GM23248 (cell line): Measurements from ENCODE around the gene NRCAM. TPM values are rescaled to one million over a fixed set of nuclear protein-coding genes. Genes with fewer than 3 reads are reported as not detected.

ENCODE experiments used
- DNase-seq: peaks from one replicate; pipeline ENCODE4 v3.0.0-alpha.2; 2015
- H2AFZ ChIP-seq: fragments of 200-600 bp; sonication (generic); 2 replicates; pipeline ENCODE4 v1.6.1; 2016; ENCODE audit warnings: antibody characterized with exemption
- H3F3A ChIP-seq: fragments of 200-600 bp; sonication (generic); 2 replicates; pipeline ENCODE4 v1.6.1; 2016; ENCODE audit warnings: mild to moderate bottlenecking, antibody characterized with exemption, mixed run types; ENCODE audit not compliant: insufficient read depth
- H3K27ac ChIP-seq: fragments of 200-600 bp; sonication (generic); 2 replicates; pipeline ENCODE4 v1.5.1; 2016; ENCODE audit warnings: mild to moderate bottlenecking
- H3K27me3 ChIP-seq: fragments of 200-600 bp; sonication (generic); replicated peaks from 2 replicates; pipeline ENCODE4 v1.6.1; 2016; ENCODE audit warnings: mild to moderate bottlenecking; ENCODE audit not compliant: insufficient read depth
- H3K36me3 ChIP-seq: fragments of 200-600 bp; sonication (generic); 2 replicates; pipeline ENCODE4 v1.6.1; 2016; ENCODE audit warnings: low read depth, mild to moderate bottlenecking
- H3K4me1 ChIP-seq: fragments of 200-600 bp; sonication (generic); 2 replicates; pipeline ENCODE4 v1.6.1; 2016; ENCODE audit warnings: mild to moderate bottlenecking; ENCODE audit not compliant: insufficient read depth
- H3K4me2 ChIP-seq: fragments of 200-600 bp; sonication (generic); one replicate; pipeline ENCODE4 v1.6.1; 2016; ENCODE audit warnings: mild to moderate bottlenecking; ENCODE audit not compliant: unreplicated experiment
- H3K4me3 ChIP-seq: fragments of 200-600 bp; sonication (generic); 2 replicates; pipeline ENCODE4 v1.5.1; 2016; ENCODE audit warnings: mild to moderate bottlenecking
- H3K79me2 ChIP-seq: fragments of 200-600 bp; sonication (generic); 2 replicates; pipeline ENCODE4 v1.6.1; 2016; ENCODE audit warnings: mild to moderate bottlenecking; ENCODE audit not compliant: insufficient read depth
- H3K9ac ChIP-seq: fragments of 200-600 bp; sonication (generic); 2 replicates; pipeline ENCODE4 v1.6.1; 2016; ENCODE audit warnings: mild to moderate bottlenecking
- H3K9me2 ChIP-seq: fragments of 200-600 bp; sonication (generic); 2 replicates; pipeline ENCODE4 v1.6.1; 2016; ENCODE audit warnings: mixed run types, mild to moderate bottlenecking, moderate library complexity; ENCODE audit not compliant: insufficient read depth
- H3K9me3 ChIP-seq: fragments of 200-600 bp; sonication (generic); one replicate; pipeline ENCODE4 v1.6.1; 2017; ENCODE audit warnings: low read depth
- H4K20me1 ChIP-seq: fragments of 200-600 bp; sonication (generic); 2 replicates; pipeline ENCODE4 v1.6.0; 2016; ENCODE audit not compliant: insufficient read depth
- EZH2 ChIP-seq: fragments of 200-600 bp; sonication (generic); IDR thresholded peaks from 2 replicates; pipeline ENCODE4 v1.6.1; 2018; ENCODE audit warnings: antibody characterized with exemption, mild to moderate bottlenecking; ENCODE audit not compliant: insufficient read depth, poor library complexity, severe bottlenecking
- EZH2phosphoT487 ChIP-seq: fragments of 200-600 bp; sonication (generic); IDR thresholded peaks from 2 replicates; pipeline ENCODE4 v1.6.1; 2018; ENCODE audit warnings: antibody characterized with exemption, moderate library complexity, mild to moderate bottlenecking, low read depth; ENCODE audit not compliant: insufficient read depth
- WGBS, 2 experiments: methylation state at CpG; one replicate each; pipeline ENCODE4 v1.1.6; 2015 to 2017; ENCODE audit warnings: low lambda C conversion rate in 2 of 2, low coverage in 1 of 2; ENCODE audit errors: missing lambda C conversion rate in 2 of 2; 5-methylcytosine and 5-hydroxymethylcytosine counted together
- in situ Hi-C: fragments of 300-500 bp; cut with MboI; formaldehyde crosslinking; loops from 2 replicates; pipeline ENCODE4 v1.15.0; 2020
- polyA plus RNA-seq: library from polyadenylated mRNA; unstranded; fragments of >200 nt; fragmentation: Nextera tagmentation; extraction: Ambion mirVana; gene quantifications from 2 replicates; pipeline ENCODE4 v1.2.1, GENCODE V29; 2016
- total RNA-seq: library from RNA; depleted of rRNA; stranded (reverse); fragments of >200 nt; shearing (Covaris generic); gene quantifications from 2 replicates; pipeline ENCODE4 v1.2.3, GENCODE V29; 2014

NRCAM gene
- total and polyA plus RNA-seq, 2 experiments from 2014 or later = 5.1 to 7.0 TPM

- no peaks in the 10 kb centered on the region for H3K9me2 ChIP-seq
- H3K36me3 ChIP-seq = no peaks in the 10 kb centered on the region
- H3K27ac ChIP-seq = no peak overlapping the region
- TF ChIP-seq EZH2 = no peak
- no peak for TF ChIP-seq EZH2phosphoT487
- no peaks in the 10 kb centered on the region for H3K4me1 ChIP-seq
- no peak overlapping the region for H3K9ac ChIP-seq
- no peaks in the 10 kb centered on the region for H3K9me3 ChIP-seq
- no peak overlapping the region for H2AFZ ChIP-seq
- H4K20me1 ChIP-seq = no peaks in the 10 kb centered on the region
- H3K4me3 ChIP-seq = no peak overlapping the region
- in situ Hi-C loops = no loop called here
- no peak for DNase-seq
- H3F3A ChIP-seq = no peaks in the 10 kb centered on the region
- no peak overlapping the region for H3K4me2 ChIP-seq
- H3K79me2 ChIP-seq = no peaks in the 10 kb centered on the region
- no peaks in the 10 kb centered on the region for H3K27me3 ChIP-seq
Observed at GRCh38 chr7:108376206-108376605, 80.0 kb downstream of the NRCAM start.

- no peaks in the 10 kb centered on the region for H3K9me3 ChIP-seq
- H2AFZ ChIP-seq = no peak overlapping the region
- H3K9ac ChIP-seq = no peak overlapping the region
- H3K36me3 ChIP-seq = no peaks in the 10 kb centered on the region
- no peak overlapping the region for H3K4me2 ChIP-seq
- no peaks in the 10 kb centered on the region for H3K9me2 ChIP-seq
- in situ Hi-C loops = no loop called here
- H3K27ac ChIP-seq = no peak overlapping the region
- no peaks in the 10 kb centered on the region for H3K27me3 ChIP-seq
- no peaks in the 10 kb centered on the region for H4K20me1 ChIP-seq
- no peaks in the 10 kb centered on the region for H3F3A ChIP-seq
- DNase-seq = no peak
- no peaks in the 10 kb centered on the region for H3K4me1 ChIP-seq
- 96% methylated on average over 1 of the region's 1 CpG for WGBS, 2 experiments
- H3K79me2 ChIP-seq = no peaks in the 10 kb centered on the region
- no peak for TF ChIP-seq EZH2
- TF ChIP-seq EZH2phosphoT487 = no peak
- H3K4me3 ChIP-seq = no peak overlapping the region
Observed at GRCh38 chr7:108375668-108376067, 80.6 kb downstream of the NRCAM start.

GRCh38 chr7:108374899-108375298 is 81.3 kb downstream of the NRCAM start:
- H3K27ac ChIP-seq = no peak overlapping the region
- H3K9me3 ChIP-seq = no peaks in the 10 kb centered on the region
- H3K9me2 ChIP-seq = no peaks in the 10 kb centered on the region
- no peaks in the 10 kb centered on the region for H3K36me3 ChIP-seq
- no peak overlapping the region for H2AFZ ChIP-seq
- TF ChIP-seq EZH2 (no peak), EZH2phosphoT487 (no peak)
- H3K4me1 ChIP-seq = no peaks in the 10 kb centered on the region
- no peak overlapping the region for H3K9ac ChIP-seq
- no peak overlapping the region for H3K4me3 ChIP-seq
- no peaks in the 10 kb centered on the region for H3K27me3 ChIP-seq
- no peak overlapping the region for H3K4me2 ChIP-seq
- H3F3A ChIP-seq = no peaks in the 10 kb centered on the region
- DNase-seq = no peak
- no peaks in the 10 kb centered on the region for H4K20me1 ChIP-seq
- H3K79me2 ChIP-seq = no peaks in the 10 kb centered on the region
- in situ Hi-C loops = no loop called here

- no peaks in the 10 kb centered on the region for H3K36me3 ChIP-seq
- WGBS, 2 experiments = 57 to 64% methylated on average over 2 of the region's 2 CpGs
- TF ChIP-seq EZH2 = no peak
- no peak for TF ChIP-seq EZH2phosphoT487
- DNase-seq = no peak
- no peaks in the 10 kb centered on the region for H4K20me1 ChIP-seq
- no peaks in the 10 kb centered on the region for H3K79me2 ChIP-seq
- H3F3A ChIP-seq = no peaks in the 10 kb centered on the region
- no peak overlapping the region for H3K4me2 ChIP-seq
- no peaks in the 10 kb centered on the region for H3K4me1 ChIP-seq
- no peaks in the 10 kb centered on the region for H3K9me3 ChIP-seq
- no peaks in the 10 kb centered on the region for H3K9me2 ChIP-seq
- H2AFZ ChIP-seq = no peak overlapping the region
- H3K27ac ChIP-seq = no peak overlapping the region
- H3K27me3 ChIP-seq = no peaks in the 10 kb centered on the region
- H3K9ac ChIP-seq = no peak overlapping the region
- in situ Hi-C loops = no loop called here
- no peak overlapping the region for H3K4me3 ChIP-seq
Observed at GRCh38 chr7:108372618-108373017, 83.6 kb downstream of the NRCAM start.

- no peaks in the 10 kb centered on the region for H4K20me1 ChIP-seq
- in situ Hi-C loops = no loop called here
- no peak overlapping the region for H3K4me2 ChIP-seq
- no peaks in the 10 kb centered on the region for H3K4me1 ChIP-seq
- no peak overlapping the region for H2AFZ ChIP-seq
- no peak overlapping the region for H3K9ac ChIP-seq
- no peak overlapping the region for H3K27ac ChIP-seq
- no peaks in the 10 kb centered on the region for H3K9me2 ChIP-seq
- H3K79me2 ChIP-seq = no peaks in the 10 kb centered on the region
- no peak for TF ChIP-seq EZH2
- no peak for TF ChIP-seq EZH2phosphoT487
- H3K4me3 ChIP-seq = no peak overlapping the region
- no peaks in the 10 kb centered on the region for H3K27me3 ChIP-seq
- 63 to 71% methylated on average over 2 of the region's 2 CpGs for WGBS, 2 experiments
- no peaks in the 10 kb centered on the region for H3F3A ChIP-seq
- no peak for DNase-seq
- H3K36me3 ChIP-seq = no peaks in the 10 kb centered on the region
- H3K9me3 ChIP-seq = no peaks in the 10 kb centered on the region
Observed at GRCh38 chr7:108370616-108371015, 85.6 kb downstream of the NRCAM start.
